Measurements from ENCODE around the gene MICALL1.

MICALL1 gene

GRCh38 chr22:37983860-37984791, 78.0 kb downstream of the MICALL1 start, which contains the start of gene SOX10:
SOX10 (minus strand) TSS chr22:37984555; CDS start chr22:37983784, 771 bp downstream.
- DNase-seq (ENCODE audit: low spot score), result peak; percentile 94

- no peak for DNase-seq (ENCODE audit: low spot score)
These were observed 79.0 kb downstream of the MICALL1 start for GRCh38 chr22:37985050-37985585.

GRCh38 chr22:37985751-37986281, 79.7 kb downstream of the MICALL1 start:
- DNase-seq (ENCODE audit: low spot score), result peak; percentile 96

- DNase-seq (ENCODE audit: low spot score), result no peak
These were observed 80.3 kb downstream of the MICALL1 start for GRCh38 chr22:37986371-37986770.

GRCh38 chr22:37989146-37990045, 83.3 kb downstream of the MICALL1 start:
- no peak for DNase-seq (ENCODE audit: low spot score)

GRCh38 chr22:37990301-37990700, 84.2 kb downstream of the MICALL1 start:
- no peak for DNase-seq (ENCODE audit: low spot score)

GRCh38 chr22:37990862-37991261, 84.8 kb downstream of the MICALL1 start:
- no peak for DNase-seq (ENCODE audit: low spot score)

- DNase-seq (ENCODE audit: low spot score), result no peak
These were observed 85.8 kb downstream of the MICALL1 start for GRCh38 chr22:37991731-37992442.
